Activated T-cell treated with anti-CD3 and anti-CD28 coated beads, Interleukin-2, amount 50 U/mL, for 4 hours (primary cell): ENCODE data around the gene MTHFD1. TPM values are rescaled to one million over a fixed set of nuclear protein-coding genes. Genes with fewer than 3 reads are reported as not detected.

Experiments used
- ATAC-seq, 2 donors: fragments of 200-7000 bp; cut with Tn5 transposase; one replicate each; pipeline ENCODE4 v1.10.0; 2021
- DNase-seq: peaks from one replicate; pipeline ENCODE4 v3.0.0-alpha.2; 2020
- H3K27me3 Mint-ChIP-seq: one replicate; pipeline ENCODE4 v1.8.0; 2021; ENCODE audit warnings: low read depth, mixed read lengths
- H3K36me3 Mint-ChIP-seq: one replicate; pipeline ENCODE4 v1.8.0; 2022; ENCODE audit warnings: mixed read lengths; ENCODE audit not compliant: insufficient read depth
- H3K4me1 Mint-ChIP-seq: one replicate; pipeline ENCODE4 v1.8.0; 2021; ENCODE audit warnings: low read depth, mixed read lengths
- H3K4me3 Mint-ChIP-seq: one replicate; pipeline ENCODE4 v1.8.0; 2021; ENCODE audit warnings: mild to moderate bottlenecking, moderate library complexity, mixed read lengths
- H3K9me3 Mint-ChIP-seq: one replicate; pipeline ENCODE4 v1.8.0; 2021; ENCODE audit warnings: mixed read lengths
- total RNA-seq, 3 donors: library from RNA; stranded (reverse); gene quantifications; one replicate each; pipeline ENCODE4 v1.2.1, GENCODE V29; 2021

Gene MTHFD1
- total RNA-seq, 3 donors from 2014 or later = 175 to 213 (median 209) TPM

DNA sequence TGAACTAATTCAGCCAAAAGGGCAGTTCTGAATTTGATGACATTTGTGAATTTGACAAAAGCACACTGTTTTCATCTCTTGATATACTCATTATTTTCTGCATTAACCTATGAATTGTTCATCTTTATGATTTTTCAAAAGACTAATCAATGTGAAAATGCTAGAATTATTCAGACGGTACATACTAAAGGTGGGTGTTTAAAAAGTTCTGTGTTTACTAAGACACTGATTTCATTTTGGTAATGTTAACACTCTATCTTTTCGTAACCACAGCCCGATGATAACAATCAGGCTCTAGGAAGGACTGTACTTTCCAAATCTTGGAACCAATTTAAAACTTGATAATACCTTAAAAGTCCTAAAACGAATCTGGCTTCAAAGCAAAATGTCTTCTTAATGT lies 86.5 kb downstream of the MTHFD1 start:
- no peaks in the 10 kb centered on the region for H3K27me3 Mint-ChIP-seq
- H3K9me3 Mint-ChIP-seq = no peaks in the 10 kb centered on the region
- no peak overlapping the region for H3K4me3 Mint-ChIP-seq
- peak in 1 of 2 donors; percentile 18 for ATAC-seq
- peaks cover 5% of the 10 kb centered on the region for H3K36me3 Mint-ChIP-seq
- peaks cover 14% of the 10 kb centered on the region for H3K4me1 Mint-ChIP-seq
- DNase-seq = no peak

DNA sequence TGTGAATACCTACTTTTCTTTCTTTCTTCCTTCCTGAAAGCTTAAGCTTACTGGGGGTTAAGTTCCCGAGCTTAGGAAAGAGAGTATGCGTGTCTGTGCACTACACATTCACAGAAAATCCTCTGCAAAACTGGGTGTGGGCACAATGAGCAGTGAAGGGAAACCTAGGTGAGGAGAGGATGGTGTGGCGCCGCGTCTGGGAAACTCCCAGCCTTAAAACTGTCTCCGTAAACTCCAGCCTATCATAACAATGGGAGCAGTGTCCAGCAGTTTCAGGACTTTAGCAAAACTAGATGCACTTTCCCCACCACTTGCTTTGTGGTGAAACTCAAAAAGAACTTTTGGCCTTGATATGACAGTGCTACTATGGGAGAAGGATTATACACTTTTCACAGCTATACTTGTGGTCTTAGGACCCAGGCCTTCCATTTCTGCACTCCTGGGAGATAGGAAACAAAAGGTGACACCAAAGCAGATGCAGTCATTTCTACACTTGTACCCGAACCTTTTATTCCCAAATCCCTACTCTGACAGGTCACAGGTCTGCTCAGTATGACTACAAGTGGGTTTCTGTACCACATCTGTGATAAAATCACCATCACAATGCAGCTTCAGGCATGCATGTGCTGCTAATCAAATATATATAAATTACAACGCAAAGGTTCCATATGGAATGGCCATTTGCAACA lies 87.6 kb downstream of the MTHFD1 start:
- Mint-ChIP-seq H3K36me3 (peaks cover 5% of the 10 kb centered on the region), H3K4me3 (no peak overlapping the region)
- ATAC-seq = no peak

DNA sequence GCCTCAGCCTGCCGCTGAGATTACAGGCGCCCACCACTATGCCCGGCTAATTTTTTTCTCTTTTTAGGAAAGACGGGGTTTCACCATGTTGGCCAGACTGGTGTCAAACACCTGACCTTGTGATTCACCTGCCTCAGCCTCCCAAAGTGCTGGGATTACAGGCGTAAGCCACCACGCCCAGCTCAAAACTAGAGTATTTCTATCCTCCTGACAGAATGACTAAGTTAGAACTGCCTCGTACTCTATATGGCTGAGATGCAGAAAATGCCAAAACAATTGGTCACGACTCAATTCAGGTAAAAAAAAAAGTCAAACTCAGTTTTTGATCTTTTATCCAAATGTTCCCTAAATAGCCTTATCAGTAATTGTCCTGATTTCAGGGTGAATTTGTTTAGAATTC lies 88.3 kb downstream of the MTHFD1 start:
- Mint-ChIP-seq H3K36me3 (peaks cover 5% of the 10 kb centered on the region), H3K4me1 (peaks cover 14% of the 10 kb centered on the region), H3K9me3 (no peaks in the 10 kb centered on the region), H3K4me3 (no peak overlapping the region), H3K27me3 (no peaks in the 10 kb centered on the region)
- DNase-seq (no peak), ATAC-seq (no peak)

More for the DNA sequence above, 87.6 kb downstream of the MTHFD1 start:
- DNase-seq = no peak
- peaks cover 14% of the 10 kb centered on the region for H3K4me1 Mint-ChIP-seq
- H3K27me3 Mint-ChIP-seq = no peaks in the 10 kb centered on the region
- H3K9me3 Mint-ChIP-seq = no peaks in the 10 kb centered on the region

DNA sequence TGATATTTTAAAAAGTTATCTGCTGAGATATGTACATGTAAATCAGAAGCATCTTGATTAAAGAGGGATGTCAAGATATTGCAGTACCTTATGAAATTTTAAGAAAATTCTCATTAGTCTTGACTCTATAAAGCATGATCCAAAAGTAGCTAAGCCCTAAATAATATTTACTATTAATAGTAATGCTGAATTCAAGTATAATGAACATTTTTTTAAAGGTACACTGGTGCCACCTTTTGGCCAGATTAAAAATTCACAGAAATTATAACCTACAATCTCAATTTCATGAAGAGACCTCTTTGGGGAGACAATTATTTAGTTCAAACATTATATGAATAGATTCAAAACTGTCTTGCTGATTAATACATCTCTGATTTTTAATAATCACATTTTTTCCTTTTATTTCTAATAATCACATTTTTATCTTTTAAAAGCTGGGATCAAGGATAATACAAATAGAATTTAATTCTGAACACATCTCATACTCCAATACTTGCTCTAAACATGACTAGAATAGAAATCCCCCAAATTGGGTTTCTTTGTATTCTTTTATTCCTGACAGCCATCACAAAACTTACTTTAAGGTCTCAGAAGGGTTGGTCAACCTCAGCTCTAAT lies 90.6 kb downstream of the MTHFD1 start:
- peaks cover 15% of the 10 kb centered on the region for H3K4me1 Mint-ChIP-seq
- no peak overlapping the region for H3K4me3 Mint-ChIP-seq
- ATAC-seq = no peak
- no peaks in the 10 kb centered on the region for H3K9me3 Mint-ChIP-seq
- DNase-seq = no peak
- no peaks in the 10 kb centered on the region for H3K27me3 Mint-ChIP-seq
- H3K36me3 Mint-ChIP-seq = peaks cover 2% of the 10 kb centered on the region

DNA sequence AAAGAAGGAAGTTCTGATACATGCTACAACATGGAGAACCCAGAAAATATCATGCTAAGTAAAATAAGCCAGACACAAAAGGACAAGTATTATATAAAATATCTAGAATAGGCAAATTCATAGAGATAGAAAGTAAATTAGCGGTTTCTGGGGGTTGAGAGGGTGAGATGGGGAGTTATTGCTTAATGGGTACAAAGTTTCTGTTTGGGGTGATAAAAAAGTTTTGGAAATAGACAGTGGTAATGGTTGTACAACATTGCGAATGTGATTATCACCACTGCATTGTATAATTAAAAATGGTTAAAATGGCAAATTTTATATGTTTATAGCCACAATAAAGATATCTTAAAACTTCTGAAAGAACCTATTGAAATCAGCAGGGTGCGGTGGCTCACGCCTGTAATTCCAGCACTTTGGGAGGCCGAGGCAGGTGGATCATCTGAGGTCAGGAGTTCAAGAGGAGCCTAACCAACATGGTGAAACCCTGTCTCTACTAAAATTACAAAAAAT lies 100.5 kb downstream of the MTHFD1 start:
- no peaks in the 10 kb centered on the region for H3K27me3 Mint-ChIP-seq
- H3K36me3 Mint-ChIP-seq = peaks cover 33% of the 10 kb centered on the region
- peaks cover 32% of the 10 kb centered on the region for H3K4me1 Mint-ChIP-seq
- H3K9me3 Mint-ChIP-seq = no peaks in the 10 kb centered on the region
- no peak for ATAC-seq
- no peak overlapping the region for H3K4me3 Mint-ChIP-seq
- no peak for DNase-seq

DNA sequence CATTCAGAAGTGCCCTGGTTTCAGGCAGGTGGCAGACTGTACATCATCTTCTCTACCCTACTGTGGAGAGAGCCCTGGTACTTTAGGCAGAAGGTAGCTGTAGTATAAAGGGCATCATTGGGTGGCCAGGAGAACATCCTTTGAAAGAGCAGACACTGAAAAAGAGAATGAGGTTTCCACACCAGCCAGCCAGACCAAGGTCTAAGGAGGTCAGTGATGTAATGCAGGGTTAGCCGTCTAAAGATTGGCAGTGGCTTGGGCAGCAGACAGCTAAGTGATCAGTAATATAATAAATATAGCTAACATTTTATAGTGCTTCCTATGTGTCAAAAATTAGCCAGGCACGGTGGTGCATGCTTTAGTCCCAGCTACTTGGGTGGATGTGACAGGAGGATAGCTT lies 103.5 kb downstream of the MTHFD1 start:
- Mint-ChIP-seq H3K9me3 (no peaks in the 10 kb centered on the region), H3K4me1 (peaks cover 49% of the 10 kb centered on the region)

DNA sequence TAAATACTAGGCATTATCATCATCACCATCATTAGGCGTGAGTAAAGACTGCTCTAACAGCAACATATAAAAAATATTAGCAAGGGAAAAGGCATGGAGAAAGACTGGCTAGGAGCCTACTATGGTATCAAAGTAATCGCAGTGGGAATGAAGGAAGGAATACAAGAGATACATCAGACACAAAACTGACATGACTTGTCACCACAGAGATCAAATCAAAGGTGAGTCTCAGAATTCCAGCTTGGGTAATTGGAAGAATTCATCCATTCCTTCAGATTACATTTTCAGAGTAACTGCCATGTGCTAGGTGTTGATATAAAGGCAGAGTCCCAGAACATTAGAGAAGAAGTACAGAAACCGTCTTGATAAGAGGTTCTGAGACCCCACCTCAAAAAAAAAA lies 105.3 kb downstream of the MTHFD1 start:
- peaks cover 33% of the 10 kb centered on the region for H3K36me3 Mint-ChIP-seq
- DNase-seq = no peak
- no peaks in the 10 kb centered on the region for H3K27me3 Mint-ChIP-seq
- peaks cover 58% of the 10 kb centered on the region for H3K4me1 Mint-ChIP-seq
- no peak for ATAC-seq
- no peaks in the 10 kb centered on the region for H3K9me3 Mint-ChIP-seq
- H3K4me3 Mint-ChIP-seq = no peak overlapping the region

More for the DNA sequence above, 103.5 kb downstream of the MTHFD1 start:
- H3K27me3 Mint-ChIP-seq = no peaks in the 10 kb centered on the region
- ATAC-seq (no peak), DNase-seq (no peak)
- peaks cover 42% of the 10 kb centered on the region for H3K36me3 Mint-ChIP-seq
- H3K4me3 Mint-ChIP-seq = no peak overlapping the region

DNA sequence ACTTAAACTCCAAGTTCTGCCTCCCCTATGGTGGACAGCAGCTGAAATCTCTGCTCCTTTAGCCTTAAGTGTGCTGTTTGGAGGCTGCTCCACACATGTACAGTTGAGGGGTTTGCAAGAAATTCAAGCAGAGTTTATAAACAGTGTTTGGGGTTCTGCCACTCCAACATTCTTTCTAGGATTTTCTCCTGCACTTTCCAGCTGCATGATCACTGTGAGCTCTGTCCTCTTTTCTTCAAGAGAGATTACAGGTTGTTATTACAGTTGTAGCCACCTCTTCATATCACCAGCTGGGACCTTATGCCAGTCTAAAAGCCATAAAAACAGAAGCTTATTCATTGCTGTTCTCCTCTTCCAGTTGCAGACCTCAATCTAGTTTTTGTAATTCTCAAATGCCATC lies 107.1 kb downstream of the MTHFD1 start:
- H3K4me1 Mint-ChIP-seq = peaks cover 72% of the 10 kb centered on the region
- H3K36me3 Mint-ChIP-seq = peaks cover 37% of the 10 kb centered on the region
- H3K4me3 Mint-ChIP-seq = no peak overlapping the region
- H3K9me3 Mint-ChIP-seq = no peaks in the 10 kb centered on the region
- no peaks in the 10 kb centered on the region for H3K27me3 Mint-ChIP-seq
- ATAC-seq (no peak), DNase-seq (no peak)

DNA sequence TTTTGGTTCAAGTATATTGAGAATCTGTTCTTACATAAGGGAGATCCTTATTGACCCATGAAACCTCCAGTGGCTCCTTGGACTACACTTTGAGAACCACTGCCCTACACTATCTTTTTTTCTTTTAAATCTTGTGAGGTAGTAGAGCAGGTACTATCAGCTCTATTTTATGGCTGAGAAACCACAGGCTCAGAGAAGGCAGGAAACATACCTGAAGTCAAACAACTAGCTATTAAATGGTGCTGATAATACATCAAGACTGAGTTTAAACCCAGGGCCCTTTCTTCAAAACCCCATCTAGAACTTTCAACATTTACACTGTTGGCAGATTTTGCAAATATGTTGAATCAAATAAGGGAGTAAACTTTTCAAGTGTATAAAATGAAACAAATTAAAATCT lies 108.6 kb downstream of the MTHFD1 start:
- DNase-seq (no peak), ATAC-seq (no peak)
- Mint-ChIP-seq H3K4me1 (peaks cover 76% of the 10 kb centered on the region), H3K4me3 (no peak overlapping the region), H3K27me3 (no peaks in the 10 kb centered on the region), H3K9me3 (no peaks in the 10 kb centered on the region), H3K36me3 (peaks cover 26% of the 10 kb centered on the region)

DNA sequence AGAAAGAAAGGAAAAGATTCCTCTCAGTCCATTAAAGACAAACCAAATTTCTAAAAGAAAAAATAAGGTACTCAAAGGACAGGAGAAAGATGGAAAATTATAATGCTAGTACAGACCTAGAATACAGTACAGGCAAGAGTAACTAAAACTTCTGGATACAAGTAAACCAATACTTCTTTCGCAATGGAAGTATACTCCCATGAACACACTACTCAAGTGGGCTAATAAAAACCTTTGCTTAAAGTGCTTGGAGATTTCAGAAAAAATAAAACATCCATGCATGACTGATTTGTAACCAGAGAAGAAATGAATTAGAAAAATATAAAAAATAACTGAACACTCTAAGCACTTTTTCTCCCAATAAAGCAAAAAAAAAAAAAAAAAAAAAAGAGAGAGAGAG lies 111.9 kb downstream of the MTHFD1 start:
- DNase-seq = no peak
- Mint-ChIP-seq H3K36me3 (peaks cover 13% of the 10 kb centered on the region), H3K27me3 (no peaks in the 10 kb centered on the region), H3K9me3 (no peaks in the 10 kb centered on the region), H3K4me1 (peaks cover 62% of the 10 kb centered on the region), H3K4me3 (peak overlapping the region; percentile 99)
- no peak for ATAC-seq

DNA sequence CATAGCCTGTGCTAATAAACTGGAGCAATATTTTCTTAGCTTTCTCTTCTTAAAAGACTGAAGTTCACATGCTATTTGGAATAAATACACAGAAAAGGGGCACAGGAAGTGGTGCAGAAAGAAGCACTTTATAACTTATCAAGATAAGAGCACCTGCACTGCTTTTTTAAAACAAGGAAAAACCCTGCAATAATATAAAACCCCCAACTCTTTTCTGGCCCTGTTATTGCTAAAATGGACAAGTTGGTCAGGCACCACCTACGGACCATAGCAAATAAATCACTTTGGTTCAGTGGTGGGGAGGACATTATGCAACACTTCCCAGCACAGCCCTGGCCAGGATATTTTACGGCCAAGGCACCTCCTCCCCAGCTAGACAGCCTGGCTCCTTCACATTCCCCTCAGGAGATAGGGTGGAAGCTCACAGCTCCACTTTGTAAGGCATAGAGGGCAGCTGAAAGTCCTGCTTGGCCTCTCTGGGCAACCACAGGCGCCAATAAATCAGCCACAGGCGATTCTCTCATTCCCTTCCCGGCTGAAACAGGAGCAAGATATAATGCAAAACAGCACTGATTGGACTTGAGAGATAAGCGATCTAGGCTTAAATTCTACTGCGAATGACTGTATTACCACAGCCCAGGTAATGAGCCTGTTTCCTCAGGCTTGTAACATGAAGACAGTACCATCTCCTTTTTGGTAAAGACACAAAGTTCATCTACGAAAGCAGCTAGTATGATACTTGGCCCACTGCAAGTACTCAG lies 113.4 kb downstream of the MTHFD1 start:
- Mint-ChIP-seq H3K27me3 (no peaks in the 10 kb centered on the region), H3K9me3 (no peaks in the 10 kb centered on the region), H3K4me3 (peak overlapping the region; percentile 99), H3K4me1 (peaks cover 62% of the 10 kb centered on the region), H3K36me3 (peaks cover 10% of the 10 kb centered on the region)
- ATAC-seq (no peak), DNase-seq (no peak)

DNA sequence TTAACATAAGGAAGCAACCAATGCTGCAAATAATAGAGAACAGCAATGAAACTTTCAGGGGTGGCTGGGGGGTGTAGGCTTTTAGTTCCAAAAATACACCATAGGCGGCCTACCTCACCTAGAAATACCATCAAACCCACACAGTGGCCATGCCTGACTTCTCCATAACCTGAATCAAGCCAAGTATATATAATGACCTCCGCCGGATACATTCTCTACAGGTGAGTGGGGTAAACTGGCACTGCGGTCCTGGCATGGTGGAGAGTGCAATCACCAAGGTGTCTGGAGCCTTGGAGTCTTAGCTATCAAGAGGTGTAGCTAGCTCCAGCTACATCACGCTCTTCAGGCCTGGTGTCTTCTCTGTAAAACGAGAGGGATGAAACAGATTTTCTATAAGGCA lies 114.3 kb downstream of the MTHFD1 start:
- Mint-ChIP-seq H3K27me3 (no peaks in the 10 kb centered on the region), H3K36me3 (peaks cover 10% of the 10 kb centered on the region), H3K4me1 (peaks cover 64% of the 10 kb centered on the region), H3K9me3 (no peaks in the 10 kb centered on the region), H3K4me3 (peak overlapping the region; percentile 99)
- no peak for ATAC-seq
- DNase-seq = no peak

DNA sequence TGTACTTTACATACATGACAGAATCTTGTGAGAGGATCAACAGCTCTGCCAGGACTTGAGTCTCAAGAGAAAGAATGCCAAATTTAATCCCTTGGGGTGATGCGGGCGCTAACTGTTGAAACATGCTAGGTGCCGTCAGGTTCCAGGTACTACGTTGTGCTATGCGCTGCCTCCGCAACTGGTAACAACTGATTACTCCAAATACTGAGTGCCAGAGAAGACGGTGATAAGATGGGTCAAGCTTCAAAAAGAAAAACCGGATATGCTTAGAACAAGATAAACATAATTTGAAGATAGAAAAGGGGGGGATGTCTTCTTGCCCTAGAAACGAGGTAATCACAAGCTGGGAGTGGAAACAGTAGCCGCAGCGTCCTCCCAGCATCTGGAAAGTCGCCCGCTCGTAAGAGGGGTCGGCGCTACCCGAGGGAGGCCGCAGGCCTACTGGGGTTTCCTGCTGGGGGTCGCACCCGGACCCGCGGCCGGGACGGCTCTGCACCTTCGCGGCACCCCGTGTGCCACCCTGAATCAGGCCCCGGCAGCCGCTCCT lies 114.8 kb downstream of the MTHFD1 start:
- Mint-ChIP-seq H3K36me3 (peaks cover 7% of the 10 kb centered on the region), H3K27me3 (no peaks in the 10 kb centered on the region), H3K9me3 (no peaks in the 10 kb centered on the region), H3K4me1 (peaks cover 64% of the 10 kb centered on the region), H3K4me3 (peak overlapping the region; percentile 99)
- ATAC-seq = no peak
- peak; percentile 24 for DNase-seq
